CD4-positive, alpha-beta T cell treated with Interleukin-6 at 100 ng/mL for 8 hours (primary cell): ENCODE measurements around the gene LYPD1.

ENCODE experiments used
- DNase-seq: peaks from one replicate; pipeline ENCODE4 v3.0.0-alpha.2; 2020; ENCODE audit warnings: mixed read lengths, low spot score

The LYPD1 gene

DNA sequence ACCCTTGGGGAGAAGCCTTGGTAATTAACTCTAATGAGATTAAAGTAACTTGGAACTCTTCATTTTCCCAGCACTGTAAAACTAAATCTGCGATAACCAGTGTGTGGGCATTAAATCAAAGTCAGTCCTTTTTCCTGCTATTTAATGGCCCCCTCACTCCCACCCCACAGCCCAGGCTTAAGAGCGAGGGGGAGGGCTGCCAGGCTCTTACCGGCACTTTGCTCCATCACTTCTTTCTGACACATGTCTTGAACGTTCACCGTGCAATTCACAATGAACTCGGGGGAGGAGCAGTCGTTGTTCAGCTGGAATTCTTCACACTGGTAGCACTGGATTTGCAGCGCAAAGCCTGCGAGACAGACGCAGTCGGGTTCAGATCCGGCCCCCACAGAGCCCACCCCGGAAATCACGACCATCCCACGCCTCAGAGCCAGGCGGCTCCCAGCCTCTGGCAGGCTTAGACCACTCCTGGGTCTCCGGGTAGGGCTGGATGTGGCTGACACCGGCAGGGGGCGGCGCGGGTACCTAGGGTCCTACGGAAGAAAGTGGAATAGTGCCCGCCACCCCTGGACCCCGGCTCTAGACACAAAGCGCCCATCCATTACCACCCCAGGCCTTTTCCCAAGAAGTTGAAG, 1.7 kb downstream of the LYPD1 start:
- DNase-seq = no peak

GRCh38 chr2:132667706-132668105, 2.3 kb downstream of the LYPD1 start:
- DNase-seq = no peak

- no peak for DNase-seq
Measured at GRCh38 chr2:132665401-132666140, 4.4 kb downstream of the LYPD1 start.

DNA sequence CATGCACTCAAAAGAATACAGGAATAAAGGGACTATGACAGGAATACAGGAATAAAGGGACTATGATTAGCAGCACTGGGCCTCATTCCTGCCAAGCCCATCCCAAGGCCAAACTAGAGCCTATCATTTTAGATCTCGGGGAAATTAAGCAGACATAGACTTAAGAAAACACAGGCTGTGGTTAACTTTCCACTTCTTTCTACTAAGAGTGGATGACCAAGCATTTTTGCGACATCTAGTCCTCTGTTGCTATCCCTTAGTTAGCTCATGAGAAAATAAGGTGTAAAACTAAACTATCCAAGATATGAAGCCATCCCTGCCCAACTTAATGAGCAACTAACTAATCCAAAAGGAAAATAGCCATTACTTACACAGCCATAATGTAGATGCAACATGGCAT, 5.9 kb downstream of the LYPD1 start:
- no peak for DNase-seq

GRCh38 chr2:132662732-132663131, 7.3 kb downstream of the LYPD1 start:
- no peak for DNase-seq

DNA sequence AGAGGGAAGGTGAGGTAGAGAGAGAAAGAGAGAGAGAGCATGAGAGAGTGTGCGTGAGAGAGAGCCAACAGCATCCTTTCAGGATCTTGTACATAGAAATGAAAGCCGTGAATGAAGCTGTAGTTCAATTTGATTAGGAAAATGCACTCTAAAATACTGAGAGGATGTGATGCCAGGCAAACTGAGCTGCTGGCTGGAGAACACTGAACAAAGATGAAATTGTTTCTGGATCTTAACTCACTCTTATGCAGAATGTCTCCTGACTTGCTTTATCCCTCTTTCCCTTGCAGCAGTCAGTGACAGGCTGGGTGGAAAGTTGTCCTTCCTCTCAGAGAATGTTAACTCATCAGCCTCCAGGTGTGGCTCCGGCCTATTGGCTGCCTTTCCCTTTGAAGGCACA, 10.7 kb downstream of the LYPD1 start:
- DNase-seq = no peak

DNA sequence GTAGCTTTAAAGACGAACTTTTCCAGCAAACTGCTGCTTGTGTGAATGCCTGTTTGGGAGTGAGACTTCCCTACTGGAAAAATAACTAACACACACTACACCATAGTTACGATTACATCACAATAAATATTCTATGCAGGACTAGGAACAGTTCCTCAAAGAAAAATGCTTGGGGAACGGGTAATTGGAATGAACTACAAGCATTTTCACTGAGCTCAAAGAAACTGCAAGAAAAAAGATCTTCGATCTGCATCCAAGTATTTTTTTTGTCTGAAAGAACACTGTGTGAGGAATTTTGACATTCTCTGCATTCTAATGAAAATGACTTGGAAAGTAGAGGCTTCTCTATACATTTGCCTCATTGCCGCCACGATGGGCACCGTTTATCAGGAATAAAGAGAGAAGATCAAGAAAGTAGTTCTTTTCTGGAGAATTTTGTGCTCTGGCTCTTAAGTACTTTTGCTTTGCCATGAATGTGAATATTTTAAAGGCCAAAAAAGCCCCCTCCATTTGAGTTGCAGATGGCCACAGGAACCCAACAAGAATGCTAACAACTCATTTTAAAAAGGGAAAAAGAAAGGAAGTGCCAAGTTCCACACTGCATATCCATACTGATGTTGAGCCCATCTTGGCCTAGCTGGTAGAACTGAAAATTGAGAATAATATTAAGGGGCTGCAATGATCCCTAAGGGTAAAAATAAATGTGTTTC, 13.6 kb downstream of the LYPD1 start:
- DNase-seq = no peak

DNA sequence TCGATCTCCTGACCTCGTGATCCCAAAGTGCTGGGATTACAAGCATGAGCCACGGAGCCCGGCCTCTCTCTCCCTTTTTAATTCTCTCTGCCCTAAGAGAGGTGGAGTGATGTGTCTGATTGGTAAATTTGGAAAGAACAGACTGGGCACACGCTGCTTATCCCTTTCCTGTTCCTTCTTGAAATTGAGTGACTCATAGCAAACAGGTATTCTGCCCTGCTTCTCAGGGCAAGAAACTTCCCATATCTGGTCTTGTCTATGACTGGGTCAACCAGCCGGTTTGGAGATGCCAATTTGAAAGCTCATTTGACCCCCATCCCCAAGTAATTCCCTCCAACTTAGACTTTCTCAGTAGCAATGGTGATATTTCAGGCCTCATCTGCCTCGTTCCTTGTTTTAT, 15.0 kb downstream of the LYPD1 start:
- no peak for DNase-seq

DNA sequence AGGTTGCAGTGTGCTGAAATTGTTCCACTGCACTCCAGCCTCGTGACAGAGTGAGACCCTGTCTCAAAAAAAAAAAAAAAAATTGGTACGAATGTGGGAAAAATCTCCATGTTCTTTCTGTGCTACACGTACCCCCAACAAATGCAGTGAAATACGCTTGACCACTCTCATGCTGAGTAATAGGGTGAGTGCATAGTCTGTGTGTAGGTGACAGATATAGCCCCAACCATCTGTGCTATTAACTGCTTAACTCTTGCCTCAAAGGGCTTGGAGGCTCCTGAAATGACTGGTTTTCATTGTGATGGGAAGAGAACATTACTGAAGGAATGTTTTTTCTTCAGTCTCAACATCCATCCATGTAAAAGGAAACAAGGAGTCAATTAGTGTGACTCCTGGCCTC, 15.7 kb downstream of the LYPD1 start:
- DNase-seq = no peak

- no peak for DNase-seq
Measured at GRCh38 chr2:132652474-132652873, 17.5 kb downstream of the LYPD1 start.

DNA sequence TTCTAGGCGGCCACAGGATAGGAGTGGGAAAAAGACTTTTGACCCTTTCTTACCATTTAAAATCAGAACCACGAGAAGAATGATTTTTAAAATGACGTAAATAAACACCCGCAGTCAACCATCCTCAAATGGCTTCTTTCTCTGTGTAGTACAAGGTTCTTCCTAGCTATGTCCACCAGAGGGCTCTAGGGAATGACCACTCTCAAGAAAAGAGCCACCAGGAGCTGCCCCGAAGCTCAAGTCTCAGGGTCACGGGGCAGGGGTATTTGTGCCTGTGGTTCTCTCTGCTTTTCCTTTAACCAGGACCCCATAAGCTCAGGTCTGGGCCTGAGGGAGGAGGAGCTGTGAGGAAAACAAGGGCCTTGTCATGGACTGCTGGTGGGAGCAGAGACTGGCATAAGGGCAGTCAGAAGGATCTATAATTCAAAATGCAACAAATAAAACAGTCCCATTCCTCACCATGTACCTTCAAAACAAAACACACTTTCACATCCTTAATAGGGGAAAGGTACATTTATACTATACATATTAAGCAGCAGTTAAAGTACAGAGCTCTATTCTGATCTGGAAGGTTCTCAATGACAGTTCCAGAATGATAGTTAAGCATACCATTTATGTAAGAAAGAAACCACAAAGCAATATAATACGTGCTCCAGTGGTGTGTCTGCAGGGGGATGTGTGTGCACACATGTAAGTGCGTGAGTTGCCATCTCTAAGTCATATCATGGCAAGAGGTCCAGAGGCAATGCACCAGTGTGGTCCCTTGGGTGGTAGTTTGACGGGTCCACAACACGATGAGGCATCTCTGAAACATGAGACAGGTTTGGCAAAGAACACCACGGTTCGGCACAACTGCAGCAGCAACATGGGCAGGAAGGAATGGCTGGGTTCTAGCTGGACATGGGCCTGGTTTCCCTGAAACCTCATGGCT, 18.6 kb downstream of the LYPD1 start:
- DNase-seq = no peak

DNA sequence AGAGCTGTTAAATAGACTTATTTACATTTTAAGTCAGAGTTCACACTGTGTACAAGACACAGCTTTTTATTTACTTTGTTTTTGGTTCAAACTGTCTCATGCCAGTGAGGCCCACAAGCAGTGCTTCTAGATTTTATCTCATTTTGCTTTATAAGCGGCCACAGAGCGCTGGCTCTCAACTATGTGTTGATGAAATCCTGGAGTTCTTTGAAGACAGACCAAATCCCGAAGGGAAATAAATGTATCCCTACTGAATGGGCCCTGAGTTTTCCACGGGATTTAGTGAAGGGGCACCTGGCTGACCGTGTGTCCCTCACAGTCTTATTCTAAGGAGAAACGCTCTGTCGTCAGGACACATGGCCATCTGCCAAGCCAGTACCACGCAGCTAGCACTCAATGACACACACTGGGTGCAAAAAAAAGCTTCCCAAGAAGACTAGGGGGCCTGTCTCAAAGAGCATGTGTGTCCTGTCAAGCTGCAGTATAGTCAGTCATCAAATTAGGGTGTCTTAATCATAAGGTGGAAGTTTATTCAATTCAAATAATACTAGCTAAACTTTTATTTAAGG, 23.4 kb downstream of the LYPD1 start:
- no peak for DNase-seq

DNA sequence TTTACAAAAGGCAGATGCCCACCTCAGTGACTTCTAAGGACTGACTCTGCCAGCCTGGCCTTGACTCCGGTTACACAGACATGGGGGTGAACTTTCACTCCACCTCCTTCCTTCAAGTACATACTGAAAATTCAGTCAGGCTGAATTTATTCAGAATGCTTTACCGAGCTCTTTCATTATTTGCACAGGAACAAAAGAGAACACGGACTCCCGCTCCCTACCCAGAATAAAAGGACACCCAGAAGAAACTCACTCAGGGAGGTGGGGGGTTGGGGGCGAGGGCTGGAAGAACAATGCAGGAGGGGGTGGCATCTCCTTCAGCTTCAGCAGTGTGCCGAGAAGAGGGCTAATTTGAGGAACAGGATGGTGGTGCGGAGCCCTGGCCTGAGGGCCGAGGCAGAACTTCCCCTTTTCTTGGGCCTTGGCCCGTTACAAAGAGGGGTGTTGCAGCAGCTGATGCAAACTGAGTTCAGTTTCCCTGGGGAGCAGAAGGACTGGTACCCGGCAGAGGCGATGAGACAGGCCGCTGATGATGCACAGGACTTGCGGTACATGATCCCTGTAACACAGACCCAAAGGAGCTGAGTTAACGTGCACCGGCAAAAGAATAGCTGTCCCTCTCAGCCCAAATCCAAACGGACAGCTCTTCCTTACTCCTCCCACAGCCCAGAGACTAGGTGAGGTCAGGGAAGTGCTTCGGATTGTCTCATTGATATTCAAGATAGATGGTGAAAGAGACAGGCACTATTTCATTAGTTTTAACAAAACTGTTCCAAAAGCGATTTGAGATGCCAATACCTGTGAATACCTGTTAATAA, 24.1 kb downstream of the LYPD1 start:
- no peak for DNase-seq

DNA sequence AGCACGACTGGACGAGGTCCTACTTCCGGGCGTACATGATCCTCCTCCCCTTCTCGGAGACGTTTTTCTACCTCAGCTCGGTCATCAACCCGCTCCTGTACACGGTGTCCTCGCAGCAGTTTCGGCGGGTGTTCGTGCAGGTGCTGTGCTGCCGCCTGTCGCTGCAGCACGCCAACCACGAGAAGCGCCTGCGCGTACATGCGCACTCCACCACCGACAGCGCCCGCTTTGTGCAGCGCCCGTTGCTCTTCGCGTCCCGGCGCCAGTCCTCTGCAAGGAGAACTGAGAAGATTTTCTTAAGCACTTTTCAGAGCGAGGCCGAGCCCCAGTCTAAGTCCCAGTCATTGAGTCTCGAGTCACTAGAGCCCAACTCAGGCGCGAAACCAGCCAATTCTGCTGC, 24.8 kb downstream of the LYPD1 start:
- DNase-seq = no peak

DNA sequence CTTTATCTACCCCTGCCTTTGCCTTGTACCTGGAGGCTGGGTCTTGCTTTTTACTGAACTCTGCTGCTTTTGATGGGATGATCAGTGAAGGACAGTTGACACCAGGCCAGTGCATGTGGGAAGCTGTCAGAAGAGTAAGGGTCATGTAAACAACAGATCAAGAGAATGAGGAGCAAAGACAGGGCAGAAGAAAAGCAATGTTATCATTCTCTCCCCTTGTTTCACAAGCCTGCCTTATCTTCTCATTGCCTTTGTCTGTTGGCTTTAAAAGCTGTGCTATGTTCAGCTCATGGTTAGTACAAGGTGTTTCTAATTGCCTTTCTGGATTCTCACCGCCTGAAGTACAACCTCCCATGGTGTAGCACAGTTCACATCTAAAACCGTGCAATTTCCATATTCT, 27.6 kb downstream of the LYPD1 start:
- DNase-seq = no peak

DNA sequence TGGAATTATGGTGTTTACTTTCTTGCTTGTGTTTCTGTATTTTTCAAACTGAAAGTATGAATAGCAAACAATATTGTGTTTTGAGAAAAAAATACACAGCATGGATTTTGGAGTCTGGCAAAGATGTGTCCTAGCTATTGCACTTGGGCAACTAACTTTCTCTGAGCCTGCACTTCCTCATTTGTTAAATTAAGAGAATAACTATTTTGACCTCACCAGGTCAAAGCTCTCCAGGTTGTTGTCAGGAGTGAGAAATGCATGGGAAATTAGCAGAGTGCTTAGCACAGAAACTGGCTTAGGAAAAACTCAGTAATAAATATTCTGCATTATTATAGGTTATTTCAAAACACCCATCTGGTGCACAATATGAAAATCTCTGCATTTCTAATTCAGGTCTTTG, 28.2 kb downstream of the LYPD1 start:
- DNase-seq = no peak

GRCh38 chr2:132640116-132640515, 29.9 kb downstream of the LYPD1 start:
- DNase-seq = no peak

DNA sequence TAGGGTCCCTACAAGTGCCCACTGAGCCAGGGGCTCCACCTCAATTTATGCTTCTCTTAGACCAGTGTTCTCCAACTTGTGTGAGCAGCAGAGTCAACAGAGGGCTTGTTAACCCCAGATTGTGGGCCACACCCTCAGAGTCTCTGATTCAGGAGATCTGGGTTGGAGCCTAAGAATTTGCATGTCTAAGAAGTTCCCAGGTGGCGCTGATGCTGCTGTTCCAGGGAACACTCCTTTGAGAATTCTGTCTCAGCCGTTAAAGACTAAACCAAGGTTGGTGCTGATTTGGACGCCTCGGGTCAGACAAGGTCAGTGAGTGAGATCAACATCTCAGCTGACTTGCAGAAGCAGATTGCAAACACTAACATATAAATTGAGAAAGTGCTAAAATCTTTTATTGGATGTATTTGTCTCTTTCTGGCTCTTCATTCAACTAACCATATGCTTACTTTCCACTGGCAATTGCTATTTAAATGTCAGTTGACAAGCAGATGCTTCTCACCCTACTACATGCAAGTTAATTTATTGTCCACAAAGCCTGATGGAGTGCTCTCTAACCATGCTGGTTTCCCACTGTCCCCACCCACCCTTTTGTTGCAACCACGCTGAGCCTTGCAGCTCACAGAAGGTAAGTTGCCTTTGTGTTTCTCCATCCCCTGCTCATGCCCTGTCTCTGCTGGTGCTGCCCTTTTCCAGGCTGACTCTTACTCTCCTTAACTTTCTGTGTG, 31.5 kb downstream of the LYPD1 start:
- DNase-seq = no peak

DNA sequence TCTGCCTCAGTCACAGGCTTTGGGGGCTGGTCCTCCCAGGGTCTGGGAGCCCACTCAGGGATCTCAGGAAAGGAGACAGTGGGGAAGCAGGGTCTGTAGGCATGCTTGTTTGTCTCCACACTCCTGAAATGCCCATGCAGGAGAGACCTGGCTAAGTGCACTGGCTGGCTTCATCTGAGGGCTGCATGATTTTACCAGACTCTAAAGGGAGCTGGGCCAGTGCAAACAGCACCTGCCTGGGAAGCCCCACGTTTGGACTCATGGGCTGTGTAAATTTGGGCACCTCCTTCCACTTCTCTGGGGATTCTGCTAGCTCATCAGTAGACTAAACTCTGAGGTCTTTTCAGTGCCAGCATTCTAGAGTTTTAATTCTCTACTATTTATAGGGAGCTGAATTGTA, 33.7 kb downstream of the LYPD1 start:
- no peak for DNase-seq

DNA sequence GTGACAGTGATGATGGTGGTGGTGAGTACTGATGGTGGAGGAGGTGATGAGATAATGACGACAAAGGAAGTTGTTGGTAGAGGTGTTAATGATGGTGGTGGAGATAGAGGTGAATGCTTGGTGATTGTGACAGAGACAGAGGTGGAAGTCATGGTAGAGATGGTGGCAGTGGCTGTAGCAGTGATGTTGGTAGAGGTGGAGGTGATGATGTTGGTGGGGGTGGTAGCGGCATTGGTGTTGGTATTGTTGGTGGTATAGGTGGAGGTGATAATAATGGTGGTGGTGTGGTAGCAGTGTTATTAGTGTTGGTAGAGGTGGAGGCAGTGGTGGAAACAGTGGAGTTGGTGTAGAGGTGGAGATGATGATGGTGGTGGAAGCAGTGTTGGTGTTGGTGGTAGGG, 36.4 kb downstream of the LYPD1 start:
- DNase-seq = no peak
